K562 (cell line): ENCODE data around the gene ZSCAN25. TPM values are rescaled to one million over a fixed set of nuclear protein-coding genes. Genes with fewer than 3 reads are reported as not detected.

Experiments used
- ATF2 ChIP-seq: sonication (generic); formaldehyde crosslinking; IDR thresholded peaks from 2 replicates; pipeline ENCODE4 v1.8.1; 2022; ENCODE audit warnings: missing genetic modification reagents
- CREB1 ChIP-seq, 2 experiments: sonication (generic) in 1 of 2; formaldehyde crosslinking in 1 of 2; IDR thresholded peaks; 2 replicates each; pipeline versions ENCODE4 v1.6.1 to v1.8.0; 2012 to 2022; ENCODE audit warnings: inconsistent platforms in 1 of 2, mild to moderate bottlenecking in 1 of 2, missing genetic modification reagents in 1 of 2, moderate library complexity in 1 of 2
- CREB5 ChIP-seq: fragments of 250-450 bp; sonication (Bioruptor Pico); IDR thresholded peaks from 2 replicates; pipeline ENCODE4 v1.5.0; 2020; ENCODE audit warnings: mild to moderate bottlenecking
- EP400 ChIP-seq: fragments of 450-650 bp; IDR thresholded peaks from 2 replicates; pipeline ENCODE4 v1.6.1; 2017; ENCODE audit warnings: antibody characterized with exemption, mild to moderate bottlenecking, moderate library complexity
- HDAC3 ChIP-seq: fragments of 450-650 bp; IDR thresholded peaks from 2 replicates; pipeline ENCODE4 v1.6.1; 2018; ENCODE audit warnings: borderline replicate concordance, mild to moderate bottlenecking, moderate library complexity; ENCODE audit not compliant: partially characterized antibody
- IRF9 ChIP-seq: fragments of 450-650 bp; IDR thresholded peaks from 2 replicates; pipeline ENCODE4 v1.6.1; 2016; ENCODE audit warnings: missing biosample characterization, missing genetic modification characterization
- KAT7 ChIP-seq: sonication (generic); formaldehyde crosslinking; IDR thresholded peaks from 2 replicates; pipeline ENCODE4 v1.8.0; 2022; ENCODE audit warnings: missing genetic modification reagents, mild to moderate bottlenecking, borderline replicate concordance
- MCM3 ChIP-seq: fragments of 450-650 bp; IDR thresholded peaks from 2 replicates; pipeline ENCODE4 v1.6.1; 2016
- MTF1 ChIP-seq: fragments of 250-450 bp; sonication (Bioruptor Pico); IDR thresholded peaks from 2 replicates; pipeline ENCODE4 v1.9.0; 2021; ENCODE audit warnings: moderate library complexity, mild to moderate bottlenecking, inconsistent platforms, borderline replicate concordance
- MYNN ChIP-seq, 2 experiments: sonication (generic); formaldehyde crosslinking in 1 of 2; IDR thresholded peaks; 2 replicates each; pipeline versions ENCODE4 v1.5.0 to v1.6.1; 2016 to 2020; ENCODE audit warnings: antibody characterized with exemption in 1 of 2, missing genetic modification reagents in 1 of 2
- NELFE ChIP-seq: IDR thresholded peaks from 2 replicates; pipeline ENCODE4 v1.6.1; 2011; ENCODE audit warnings: mild to moderate bottlenecking; ENCODE audit not compliant: insufficient read depth, insufficient read length
- NR4A1 ChIP-seq, 2 experiments: fragments of 250-450 bp in 1 of 2; fragments of 450-650 bp in 1 of 2; sonication (Bioruptor Pico) in 1 of 2; IDR thresholded peaks; 2 replicates each; pipeline versions ENCODE4 v1.4.0 to v1.6.1; 2016 to 2020; ENCODE audit warnings: mild to moderate bottlenecking in 2 of 2, missing compliant biosample characterization in 1 of 2, missing genetic modification characterization in 1 of 2, moderate library complexity in 1 of 2
- PHF8 ChIP-seq: fragments of 200-600 bp; sonication (generic); IDR thresholded peaks from 2 replicates; pipeline ENCODE4 v1.6.1; 2012; ENCODE audit warnings: mixed run types, mild to moderate bottlenecking, inconsistent platforms, low read length, moderate library complexity, borderline replicate concordance
- RBFOX2 ChIP-seq: fragments of 200-400 bp; formaldehyde crosslinking; IDR thresholded peaks from 2 replicates; pipeline ENCODE4 v1.6.1; 2017; ENCODE audit warnings: low read depth, mild to moderate bottlenecking, low read length, moderate library complexity
- SMARCE1 ChIP-seq: fragments of 450-650 bp; IDR thresholded peaks from 2 replicates; pipeline ENCODE4 v1.7.1; 2016; ENCODE audit warnings: mild to moderate bottlenecking
- SNAPC5 ChIP-seq: fragments of 250-450 bp; sonication (Bioruptor Pico); IDR thresholded peaks from 2 replicates; pipeline ENCODE4 v1.8.0; 2021; ENCODE audit warnings: moderate library complexity, mild to moderate bottlenecking, inconsistent platforms
- SOX6 ChIP-seq: fragments of 450-650 bp; IDR thresholded peaks from 2 replicates; pipeline ENCODE4 v1.6.1; 2014; ENCODE audit warnings: mild to moderate bottlenecking
- TEAD1 ChIP-seq, 2 experiments: fragments of 450-650 bp in 1 of 2; sonication (generic) in 1 of 2; formaldehyde crosslinking; IDR thresholded peaks; 2 replicates each; pipeline versions ENCODE4 v1.4.0 to v1.8.0; 2020 to 2022; ENCODE audit warnings: mild to moderate bottlenecking in 2 of 2, missing genetic modification reagents in 1 of 2
- THAP7 ChIP-seq: fragments of 250-450 bp; sonication (Bioruptor Pico); IDR thresholded peaks from 2 replicates; pipeline ENCODE4 v1.5.0; 2021
- TRIM28 ChIP-seq: fragments of 450-650 bp; IDR thresholded peaks from 2 replicates; pipeline ENCODE4 v1.6.1; 2017
- ZNF143 ChIP-seq: sonication (generic); formaldehyde crosslinking; IDR thresholded peaks from 2 replicates; pipeline ENCODE4 v1.9.0; 2022; ENCODE audit warnings: mild to moderate bottlenecking, missing genetic modification reagents
- ZNF253 ChIP-seq: fragments of 250-450 bp; sonication (Bioruptor Pico); conservative IDR thresholded peaks from 2 replicates; pipeline ENCODE4 v1.6.1; 2021; ENCODE audit warnings: mild to moderate bottlenecking
- ZNF668 ChIP-seq: fragments of 250-450 bp; sonication (Bioruptor Pico); IDR thresholded peaks from 2 replicates; pipeline ENCODE4 v1.8.0; 2022; ENCODE audit warnings: mild to moderate bottlenecking, inconsistent platforms
- ZNF785 ChIP-seq: fragments of 250-450 bp; sonication (Bioruptor Pico); IDR thresholded peaks from 2 replicates; pipeline ENCODE4 v1.4.0; 2020; ENCODE audit warnings: mild to moderate bottlenecking
- polyA plus RNA-seq, 8 experiments: library from polyadenylated mRNA; depleted of rRNA in 4 of 8; stranded (reverse) in 5 of 8; unstranded in 3 of 8; fragments of >200 nt; fragmentation: Nextera tagmentation in 2 of 8; fragmentation: Illumina TruSeq in 1 of 8; extraction: Ambion mirVana in 2 of 8; extraction: Trizol in 1 of 8; gene quantifications; 2 replicates each; pipeline versions ENCODE4 v1.2.1 to v1.2.3, GENCODE V29; 2011 to 2014; ENCODE audit warnings: inconsistent platforms in 1 of 8, missing spikeins in 1 of 8
- total RNA-seq, 7 experiments: library from RNA; depleted of rRNA in 6 of 7; stranded (reverse); fragments of >200 nt in 6 of 7; fragmentation: Illumina TruSeq in 2 of 7; extraction: Trizol in 2 of 7; gene quantifications; 2 replicates each; pipeline versions ENCODE4 v1.2.1 to v1.2.3, GENCODE V29; 2011 to 2021; ENCODE audit warnings: low replicate concordance in 1 of 7

The ZSCAN25 gene
- total and polyA plus RNA-seq, 9 of the 15 experiments (the other 6 are each of a cell fraction or from before 2014, with no cell fraction given): 0.94 to 18.4 (median 12.8) TPM

GRCh38 chr7:99616359-99617191, at the start of gene ZSCAN25 (continued):
- peak; percentile 99 for TF ChIP-seq RBFOX2
- peak; percentile 11 for TF ChIP-seq MYNN (IDR thresholded peaks at IDR 0.05)
- TF ChIP-seq MYNN (CRISPR knock-in tag; IDR thresholded peaks at IDR 0.05): no peak; the same call in 1 of the 2 replicates
- no peak for TF ChIP-seq IRF9 (tag)
- peak; percentile 95 for TF ChIP-seq EP400
- peak; percentile 68 for TF ChIP-seq TRIM28
- TF ChIP-seq THAP7 (CRISPR knock-in tag): peak; percentile 82; the same call in 1 of the 2 replicates
- no peak for TF ChIP-seq ZNF668
- TF ChIP-seq SOX6: peak; percentile 61
- TF ChIP-seq NELFE: no peak
- no peak for TF ChIP-seq MTF1
- TF ChIP-seq PHF8: peak; percentile 97
- peak; percentile 58 to 79; a peak in 3 of 4 replicates for TF ChIP-seq TEAD1 (CRISPR knock-in tag; IDR thresholded peaks at IDR 0.05)
- no peak for TF ChIP-seq ZNF785
- 0 out of 2 replicates have a peak, but pooled peaks have one; percentile 21 for TF ChIP-seq NR4A1 (CRISPR knock-in tag; IDR thresholded peaks at IDR 0.05)
- TF ChIP-seq NR4A1 (tag; IDR thresholded peaks at IDR 0.05): peak; percentile 55
- peak; percentile 50 for TF ChIP-seq SMARCE1
- peak; percentile 57; the same call in 1 of the 2 replicates for TF ChIP-seq ZNF143
- peak; percentile 38 for TF ChIP-seq HDAC3
- TF ChIP-seq ATF2 (CRISPR knock-in tag): no peak
- TF ChIP-seq ZNF253 (CRISPR knock-in tag): no peak
- no peak for TF ChIP-seq CREB5 (CRISPR knock-in tag)
- peak; percentile 99 for TF ChIP-seq KAT7
- no peak for TF ChIP-seq SNAPC5 (CRISPR knock-in tag)
- peak; percentile 81 for TF ChIP-seq CREB1 (IDR thresholded peaks at IDR 0.05)
- peak; percentile 86 for TF ChIP-seq CREB1 (CRISPR knock-in tag; IDR thresholded peaks at IDR 0.05)
- TF ChIP-seq MCM3: no peak
